Fibroblast of lung (primary cell): ENCODE data around the gene CAMKMT.

Experiments
- CTCF ChIP-seq, 2 donors: IDR thresholded peaks in 1 of 2; conservative IDR thresholded peaks in 1 of 2; 1 replicate in 1 of 2; 2 replicates in 1 of 2; pipeline ENCODE4 v1.5.1; 2011 to 2012; ENCODE audit warnings: low read length in 2 of 2, control low read depth in 1 of 2, inconsistent platforms in 1 of 2, low read depth in 1 of 2, mild to moderate bottlenecking in 1 of 2
- EZH2 ChIP-seq: IDR thresholded peaks from 2 replicates; pipeline ENCODE4 v1.5.1; 2012; ENCODE audit warnings: low read length, control low read depth, mild to moderate bottlenecking; ENCODE audit errors: missing control alignments

- TF ChIP-seq CTCF (conservative IDR thresholded peaks at IDR 0.05 in 1 of 2, IDR thresholded peaks at IDR 0.05 in 1 of 2; ENCODE audit: low read depth in 1 of 2, low read length in 2 of 2) = no peak
- no peak for TF ChIP-seq EZH2
Measured at GRCh38 chr2:44680424-44680971, 318.8 kb downstream of the CAMKMT start.
